Osteoblast (primary cell): ENCODE results near the gene LIMA1. TPM values are rescaled to one million over a fixed set of nuclear protein-coding genes. Genes with fewer than 3 reads are reported as not detected.
A peak's percentile ranks its signal among the peaks of the same experiment; 100 is the strongest.

Experiments used
- DNase-seq: peaks from one replicate; pipeline ENCODE4 v3.0.0; 2011; ENCODE audit warnings: low spot score, mixed read lengths; ENCODE audit not compliant: insufficient read length; ENCODE audit errors: missing footprints
- H2AFZ ChIP-seq: 2 replicates; pipeline ENCODE4 v1.6.0; 2011; ENCODE audit warnings: mild to moderate bottlenecking, low read length
- H3K27ac ChIP-seq: 2 replicates; pipeline ENCODE4 v1.5.1; 2011; ENCODE audit warnings: mild to moderate bottlenecking, low read depth, low read length, moderate library complexity
- H3K27me3 ChIP-seq: 2 replicates; pipeline ENCODE4 v1.6.0; 2012; ENCODE audit warnings: mild to moderate bottlenecking, control low read depth, inconsistent platforms, low read length, moderate library complexity; ENCODE audit not compliant: insufficient read depth
- H3K36me3 ChIP-seq: 2 replicates; pipeline ENCODE4 v1.5.1; 2011; ENCODE audit warnings: mild to moderate bottlenecking, low read length, control low read depth, moderate library complexity; ENCODE audit not compliant: insufficient read depth
- H3K4me1 ChIP-seq: 2 replicates; pipeline ENCODE4 v1.5.1; 2011; ENCODE audit warnings: mild to moderate bottlenecking, low read length, control low read depth, moderate library complexity; ENCODE audit not compliant: insufficient read depth
- H3K4me2 ChIP-seq: 2 replicates; pipeline ENCODE4 v1.6.0; 2011; ENCODE audit warnings: mild to moderate bottlenecking, low read length; ENCODE audit not compliant: insufficient read depth
- H3K4me3 ChIP-seq: fragments of 200-600 bp; sonication (generic); 3 replicates; pipeline ENCODE4 v1.5.1; 2012; ENCODE audit warnings: mild to moderate bottlenecking, low read length, inconsistent platforms; ENCODE audit not compliant: insufficient read depth
- H3K79me2 ChIP-seq: 2 replicates; pipeline ENCODE4 v1.6.0; 2012; ENCODE audit warnings: mild to moderate bottlenecking, low read length, control low read depth, inconsistent platforms; ENCODE audit not compliant: insufficient read depth
- H3K9me3 ChIP-seq: 2 replicates; pipeline ENCODE4 v1.5.1; 2011; ENCODE audit warnings: low read depth, low read length, control low read depth
- H4K20me1 ChIP-seq: 2 replicates; pipeline ENCODE4 v1.6.0; 2012; ENCODE audit warnings: mild to moderate bottlenecking, low read length, control low read depth; ENCODE audit not compliant: insufficient read depth
- CTCF ChIP-seq: IDR thresholded peaks from 2 replicates; pipeline ENCODE4 v1.5.1; 2011; ENCODE audit warnings: mild to moderate bottlenecking, low read depth, low read length, moderate library complexity; ENCODE audit errors: extremely low read depth
- total RNA-seq: library from RNA; depleted of rRNA; stranded (reverse); fragments of >200 nt; gene quantifications from 2 replicates; pipeline ENCODE4 v1.2.3, GENCODE V29; 2012

LIMA1 gene
- total RNA-seq, 1 donor: 433 TPM

DNA sequence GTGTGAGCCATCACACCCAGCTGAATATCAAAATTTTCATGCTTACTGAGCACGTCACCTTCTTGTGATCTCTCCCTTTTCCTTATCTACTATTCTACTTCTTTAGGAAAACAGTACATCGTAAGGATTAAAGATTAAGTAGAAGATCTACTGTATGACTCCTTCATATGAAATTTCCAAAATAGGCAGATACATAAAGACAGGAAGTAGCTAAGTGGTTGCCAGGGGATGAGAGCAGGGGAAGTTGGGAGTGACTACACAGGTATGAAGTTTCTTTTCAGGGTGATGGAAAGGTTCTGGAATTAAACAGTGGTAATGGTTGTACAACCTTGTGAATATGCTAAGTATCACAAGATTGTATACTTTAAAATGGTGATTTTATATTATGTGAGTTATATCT is 79.6 kb downstream of the LIMA1 start:
- no peak for TF ChIP-seq CTCF
- no peak overlapping the region for H3K4me2 ChIP-seq
- peak overlapping the region; percentile 82 for H3K27ac ChIP-seq
- H3K4me1 ChIP-seq: peaks cover 30% of the 10 kb centered on the region
- peaks cover 79% of the 10 kb centered on the region for H3K79me2 ChIP-seq
- no peak for DNase-seq
- no peaks in the 10 kb centered on the region for H3K27me3 ChIP-seq
- peaks cover 93% of the 10 kb centered on the region for H3K36me3 ChIP-seq
- H3K4me3 ChIP-seq: no peak overlapping the region
- H3K9me3 ChIP-seq: no peaks in the 10 kb centered on the region
- no peak overlapping the region for H2AFZ ChIP-seq
- H4K20me1 ChIP-seq: peaks cover 11% of the 10 kb centered on the region

DNA sequence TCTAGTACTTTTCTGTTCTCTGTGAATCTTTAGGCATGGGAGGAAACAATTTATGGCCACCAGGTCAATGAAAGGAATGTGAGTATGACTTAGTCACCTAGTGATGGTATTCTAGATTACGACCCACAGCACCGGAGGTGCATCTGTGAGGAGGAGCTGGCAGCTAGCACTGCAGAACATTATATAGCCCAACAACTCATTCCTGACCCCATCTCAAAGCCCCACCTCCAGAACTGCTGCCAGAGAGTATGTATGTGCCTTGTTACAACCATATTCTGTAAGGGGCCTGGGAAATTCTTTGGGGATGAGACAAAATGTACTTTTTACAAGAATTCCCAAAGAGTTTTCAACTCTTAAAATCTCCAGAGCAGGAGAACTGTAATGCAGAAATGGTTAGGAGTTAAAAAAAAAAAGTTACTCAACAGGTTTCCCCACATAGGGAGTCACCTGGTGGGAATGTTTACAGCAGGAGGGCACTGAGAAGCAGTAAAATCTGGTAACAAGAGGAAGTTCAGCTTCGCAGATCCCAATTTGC is 81.3 kb downstream of the LIMA1 start:
- H3K79me2 ChIP-seq: peaks cover 68% of the 10 kb centered on the region
- DNase-seq: peak; percentile 66
- peaks cover 8% of the 10 kb centered on the region for H4K20me1 ChIP-seq
- H2AFZ ChIP-seq: no peak overlapping the region
- peaks cover 45% of the 10 kb centered on the region for H3K4me1 ChIP-seq
- H3K4me2 ChIP-seq: peak overlapping the region; percentile 9
- H3K27ac ChIP-seq: peak overlapping the region; percentile 82
- no peaks in the 10 kb centered on the region for H3K9me3 ChIP-seq
- H3K4me3 ChIP-seq: no peak overlapping the region
- H3K27me3 ChIP-seq: no peaks in the 10 kb centered on the region
- no peak for TF ChIP-seq CTCF
- H3K36me3 ChIP-seq: peaks cover 96% of the 10 kb centered on the region

DNA sequence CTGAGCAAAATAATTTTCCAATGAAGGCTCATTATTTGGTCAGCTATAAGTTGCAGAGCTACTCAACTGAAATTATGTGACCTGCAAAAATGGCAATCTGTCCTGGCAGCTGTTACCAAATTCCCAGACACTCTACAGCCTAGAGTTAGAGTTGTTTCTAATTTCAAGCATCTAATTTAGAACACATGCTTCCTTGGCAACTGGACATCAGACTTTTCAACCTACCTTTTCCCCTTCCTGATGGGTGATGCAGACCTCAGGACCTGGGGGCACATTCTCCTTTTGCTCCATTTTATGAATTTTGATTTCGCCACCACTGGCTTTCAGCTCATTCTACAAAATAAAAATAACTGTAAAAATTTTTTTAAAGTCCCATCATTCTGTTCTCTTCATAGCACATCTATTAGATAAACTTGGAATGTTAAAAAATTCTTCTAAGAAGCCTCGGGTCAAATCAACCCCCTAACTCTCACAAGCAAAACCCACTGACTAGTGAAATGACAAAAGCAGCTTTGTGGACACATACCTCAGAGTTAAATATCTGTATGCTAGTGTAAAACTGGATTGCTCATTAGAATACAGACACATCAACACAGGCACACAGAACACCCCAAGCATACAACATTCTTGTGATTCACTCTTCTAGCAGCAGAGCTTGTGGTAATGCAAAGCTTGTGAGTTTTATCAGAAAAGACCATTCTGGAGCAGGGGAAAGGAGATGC is 82.6 kb downstream of the LIMA1 start:
- Histone ChIP-seq H3K4me3 (no peak overlapping the region), H2AFZ (no peak overlapping the region), H3K9me3 (no peaks in the 10 kb centered on the region), H3K27me3 (no peaks in the 10 kb centered on the region), H4K20me1 (no peaks in the 10 kb centered on the region), H3K4me1 (peaks cover 58% of the 10 kb centered on the region), H3K79me2 (peaks cover 64% of the 10 kb centered on the region), H3K36me3 (peaks cover 97% of the 10 kb centered on the region), H3K27ac (peak overlapping the region; percentile 82), H3K4me2 (no peak overlapping the region)
- DNase-seq: no peak
- no peak for TF ChIP-seq CTCF

- Histone ChIP-seq H3K27ac (peak overlapping the region; percentile 37), H3K4me1 (peaks cover 60% of the 10 kb centered on the region), H2AFZ (no peak overlapping the region), H3K4me2 (no peak overlapping the region), H3K27me3 (no peaks in the 10 kb centered on the region), H3K36me3 (peaks cover 92% of the 10 kb centered on the region), H3K9me3 (no peaks in the 10 kb centered on the region), H4K20me1 (no peaks in the 10 kb centered on the region), H3K4me3 (no peak overlapping the region), H3K79me2 (peaks cover 48% of the 10 kb centered on the region)
- no peak for DNase-seq
- TF ChIP-seq CTCF: no peak
Observed at GRCh38 chr12:50198829-50199228, 84.5 kb downstream of the LIMA1 start.
